ENCODE measurements around the gene AMY1C. TPM values are rescaled to one million over a fixed set of nuclear protein-coding genes. Genes with fewer than 3 reads are reported as not detected.
"Not testable (repeated sequence)": the region's sequence is repeated elsewhere in the genome, so short reads cannot be mapped to it uniquely, and the experiment has no call there.

The AMY1C gene
- total RNA-seq = not detected in 2 replicates

GRCh38 chr1:103749598-103749997 is at the start of gene AMY1C:
AMY1C (plus strand) TSS chr1:103749898; CDS start chr1:103750470, 572 bp downstream.
- intact Hi-C loops (cut with micrococcal nuclease) = not testable (repeated sequence)

GRCh38 chr1:103700669-103701068 is 49.0 kb upstream of the AMY1C start:
- intact Hi-C loops (cut with micrococcal nuclease) = not testable (repeated sequence)

- intact Hi-C loops (cut with micrococcal nuclease) = not testable (repeated sequence)
Observed at GRCh38 chr1:103701256-103701655, 48.4 kb upstream of the AMY1C start.

- intact Hi-C loops (cut with micrococcal nuclease) = not testable (repeated sequence)
Observed at GRCh38 chr1:103707670-103708069, 42.0 kb upstream of the AMY1C start.

- intact Hi-C loops (cut with micrococcal nuclease) = not testable (repeated sequence)
Observed at GRCh38 chr1:103710381-103710780, 39.3 kb upstream of the AMY1C start.

GRCh38 chr1:103717404-103717803 is 32.3 kb upstream of the AMY1C start:
- intact Hi-C loops (cut with micrococcal nuclease) = not testable (repeated sequence)

- intact Hi-C loops (cut with micrococcal nuclease) = not testable (repeated sequence)
Observed at GRCh38 chr1:103721473-103721872, 28.2 kb upstream of the AMY1C start.

GRCh38 chr1:103735334-103735733 is 14.4 kb upstream of the AMY1C start:
- intact Hi-C loops (cut with micrococcal nuclease) = not testable (repeated sequence)

- intact Hi-C loops (cut with micrococcal nuclease) = not testable (repeated sequence)
Observed at GRCh38 chr1:103738031-103738430, 11.7 kb upstream of the AMY1C start.

GRCh38 chr1:103744449-103744848 is 5.2 kb upstream of the AMY1C start:
- intact Hi-C loops (cut with micrococcal nuclease) = not testable (repeated sequence)

- intact Hi-C loops (cut with micrococcal nuclease) = not testable (repeated sequence)
Observed at GRCh38 chr1:103745040-103745439, 4.7 kb upstream of the AMY1C start.

GRCh38 chr1:103748273-103748672 is 1.4 kb upstream of the AMY1C start:
- intact Hi-C loops (cut with micrococcal nuclease) = not testable (repeated sequence)

- intact Hi-C loops (cut with micrococcal nuclease) = no loop called here
Observed at GRCh38 chr1:103761896-103762295, 12.2 kb downstream of the AMY1C start.

- intact Hi-C loops (cut with micrococcal nuclease) = no loop called here
Observed at GRCh38 chr1:103779932-103780331, 30.2 kb downstream of the AMY1C start.

- intact Hi-C loops (cut with micrococcal nuclease) = no loop called here
Observed at GRCh38 chr1:103783944-103784377, 34.3 kb downstream of the AMY1C start.

GRCh38 chr1:103788377-103788776 is 38.7 kb downstream of the AMY1C start:
- intact Hi-C loops (cut with micrococcal nuclease) = no loop called here

- intact Hi-C loops (cut with micrococcal nuclease) = no loop called here
Observed at GRCh38 chr1:103790172-103790571, 40.5 kb downstream of the AMY1C start.

Other genes starting within 250 kb of the AMY1C start
- 25.6 and 28.7 TPM in 2 replicates for gene RNPC3, start 224.2 kb upstream of the AMY1C start, total RNA-seq
- 6.5 and 7.1 TPM in 2 replicates for gene AMY2B, start 178.3 kb upstream of the AMY1C start, total RNA-seq
- gene AMY2A, start 132.5 kb upstream of the AMY1C start, total RNA-seq = not detected in 2 replicates
- gene AMY1A, start 94.1 kb upstream of the AMY1C start, total RNA-seq = not detected in 2 replicates
- not detected in 2 replicates for gene AMY1B, start 53.7 kb upstream of the AMY1C start, total RNA-seq

Measured in T-helper 1 cell treated with Interleukin-12 subunit alpha and Interleukin-12 subunit beta and Interleukin-4 antibody, amounts not matched to agents 30 ng/mL and 1 ng/mL, for 36 hours (primary cell).